CD4-positive, alpha-beta memory T cell (primary cell): ENCODE measurements around the gene SAMD4B. TPM values are rescaled to one million over a fixed set of nuclear protein-coding genes. Genes with fewer than 3 reads are reported as not detected.
A peak's percentile ranks its signal among the peaks of the same experiment; 100 is the strongest.

ENCODE experiments used
- CTCF ChIA-PET: fragments of 350-600 bp; sonication (Branson Sonifier 250); formaldehyde crosslinking; loops from one replicate; lab custom pipeline; 2021; ENCODE audit warnings: inconsistent platforms; ENCODE audit not compliant: partially characterized antibody; lab: Charles Lee
- POLR2A ChIA-PET: fragments of 350-600 bp; sonication (Branson Sonifier 250); formaldehyde crosslinking; loops from one replicate; lab custom pipeline; 2021; ENCODE audit not compliant: partially characterized antibody; lab: Charles Lee
- DNase-seq, 5 donors: peaks; one replicate each; pipeline versions ENCODE4 v3.0.0 to v3.0.0-alpha.2; 2020 to 2022; ENCODE audit warnings: mixed read lengths in 1 of 5
- H3K27ac ChIP-seq: one replicate; pipeline ENCODE4 v1.7.0; 2013; ENCODE audit warnings: low read depth, low read length
- H3K27me3 ChIP-seq: 2 replicates; pipeline ENCODE4 v1.7.0; 2013; ENCODE audit warnings: mild to moderate bottlenecking, low read length, moderate library complexity; ENCODE audit not compliant: insufficient read depth
- H3K36me3 ChIP-seq: 2 replicates; pipeline ENCODE4 v1.7.0; 2013; ENCODE audit warnings: mild to moderate bottlenecking, low read length, moderate library complexity; ENCODE audit not compliant: insufficient read depth
- H3K4me1 ChIP-seq: 2 replicates; pipeline ENCODE4 v1.7.0; 2013; ENCODE audit warnings: mild to moderate bottlenecking, low read length, moderate library complexity; ENCODE audit not compliant: insufficient read depth
- H3K4me3 ChIP-seq, 2 donors: one replicate each; pipeline ENCODE4 v1.7.0; 2013; ENCODE audit warnings: low read length in 2 of 2, mild to moderate bottlenecking in 1 of 2
- H3K9me3 ChIP-seq, 2 donors: one replicate each; pipeline ENCODE4 v1.7.0; 2013; ENCODE audit warnings: low read length in 2 of 2, control low read depth in 1 of 2; ENCODE audit not compliant: control insufficient read depth in 1 of 2
- H3K27ac Mint-ChIP-seq, 7 donors: one replicate each; pipeline ENCODE4 v1.8.0; 2020 to 2021; ENCODE audit warnings: mixed read lengths in 7 of 7, mild to moderate bottlenecking in 6 of 7, inconsistent platforms in 3 of 7, moderate library complexity in 3 of 7
- H3K27me3 Mint-ChIP-seq, 2 donors: one replicate each; pipeline ENCODE4 v1.8.0; 2020 to 2021; ENCODE audit warnings: mixed read lengths in 2 of 2
- H3K36me3 Mint-ChIP-seq, 2 donors: one replicate each; pipeline ENCODE4 v1.8.0; 2020 to 2021; ENCODE audit warnings: mixed read lengths in 2 of 2, inconsistent platforms in 1 of 2, mild to moderate bottlenecking in 1 of 2
- H3K4me1 Mint-ChIP-seq, 4 donors: one replicate each; pipeline ENCODE4 v1.8.0; 2020 to 2021; ENCODE audit warnings: mixed read lengths in 4 of 4, mild to moderate bottlenecking in 1 of 4
- H3K4me3 Mint-ChIP-seq, 8 donors: one replicate each; pipeline ENCODE4 v1.8.0; 2020 to 2021; ENCODE audit warnings: mixed read lengths in 8 of 8, mild to moderate bottlenecking in 7 of 8, moderate library complexity in 6 of 8, inconsistent platforms in 3 of 8
- H3K9me3 Mint-ChIP-seq, 8 donors: one replicate each; pipeline ENCODE4 v1.8.0; 2020 to 2021; ENCODE audit warnings: mixed read lengths in 8 of 8, mild to moderate bottlenecking in 5 of 8, inconsistent platforms in 3 of 8, moderate library complexity in 1 of 8
- intact Hi-C: fragments of 100-400 bp; cut with micrococcal nuclease; formaldehyde crosslinking; loops from one replicate; pipeline ENCODE4 v1.15.1; 2023
- polyA plus RNA-seq, 2 donors: library from polyadenylated mRNA; unstranded; fragments of 300-500 nt; fragmentation: Illumina TruSeq; gene quantifications; one replicate each; pipeline ENCODE4 v1.2.3, GENCODE V29; 2021
- total RNA-seq, 2 experiments: library from RNA; stranded (reverse); gene quantifications; one replicate each; pipeline ENCODE4 v1.2.3, GENCODE V29; 2021

Gene SAMD4B
- total and polyA plus RNA-seq, 4 experiments from 2014 or later: 7.3 to 79.6 (median 42.6) TPM

GRCh38 chr19:39345956-39346355 is 3.7 kb downstream of the SAMD4B start:
- Mint-ChIP-seq H3K27ac (peak overlapping the region in 6 of 7 donors; percentile 68 to 92 (median 86)), H3K27me3 (no peaks in the 10 kb centered on the region), H3K9me3 (no peaks in the 10 kb centered on the region), H3K4me3 (peak overlapping the region in 2 of 8 donors; percentile 9 to 10), H3K4me1 (peaks cover 43 to 71% (median 60%) of the 10 kb centered on the region in 4 donors), H3K36me3 (peaks cover 15 to 48% of the 10 kb centered on the region in 2 donors)
- Histone ChIP-seq H3K36me3 (peaks cover 7% of the 10 kb centered on the region), H3K27me3 (no peaks in the 10 kb centered on the region), H3K4me1 (peaks cover 43% of the 10 kb centered on the region), H3K4me3 (no peak overlapping the region), H3K27ac (no peak overlapping the region), H3K9me3 (no peaks in the 10 kb centered on the region)
- ChIA-PET POLR2A (interaction anchor here (0.9 to 1.3 kb wide), 3 partner anchors 10 to 90 kb away, joined by 4 to 5 read pairs (median 4); partner anchors contain the start of genes GMFG and RPS16), CTCF (no interaction called here)
- no peak for DNase-seq
- intact Hi-C loops: no loop called here

- Mint-ChIP-seq H3K4me3 (no peak overlapping the region), H3K36me3 (peaks cover 20 to 59% of the 10 kb centered on the region in 2 donors), H3K27ac (peak overlapping the region in 5 of 7 donors; percentile 33 to 62 (median 47)), H3K9me3 (no peaks in the 10 kb centered on the region), H3K27me3 (no peaks in the 10 kb centered on the region), H3K4me1 (peaks cover 39 to 70% (median 58%) of the 10 kb centered on the region in 4 donors)
- DNase-seq: no peak
- Histone ChIP-seq H3K27me3 (no peaks in the 10 kb centered on the region), H3K9me3 (no peaks in the 10 kb centered on the region), H3K4me1 (peaks cover 48% of the 10 kb centered on the region), H3K4me3 (no peak overlapping the region), H3K27ac (no peak overlapping the region), H3K36me3 (peaks cover 13% of the 10 kb centered on the region)
- intact Hi-C loops: no loop called here
- ChIA-PET CTCF (interaction anchor here (0.7 to 1.2 kb wide), 2 partner anchors 64 to 204 kb away, joined by 3 to 4 read pairs; no protein-coding TSS in a partner anchor), POLR2A (interaction anchor here (0.7 kb wide), 1 partner anchor 69 kb away, joined by 3 read pairs; no protein-coding TSS in a partner anchor)
These were observed 5.3 kb downstream of the SAMD4B start for GRCh38 chr19:39347332-39348164.

GRCh38 chr19:39349326-39349725 is 7.1 kb downstream of the SAMD4B start:
- Mint-ChIP-seq H3K4me1 (peaks cover 29 to 56% (median 43%) of the 10 kb centered on the region in 4 donors), H3K36me3 (peaks cover 27 to 56% of the 10 kb centered on the region in 2 donors)

GRCh38 chr19:39350156-39350555 is 7.9 kb downstream of the SAMD4B start:
- Histone ChIP-seq H3K27ac (no peak overlapping the region), H3K27me3 (no peaks in the 10 kb centered on the region), H3K4me3 (no peak overlapping the region), H3K9me3 (no peaks in the 10 kb centered on the region), H3K4me1 (peaks cover 24% of the 10 kb centered on the region), H3K36me3 (peaks cover 16% of the 10 kb centered on the region)
- CTCF ChIA-PET: interaction anchor here (1.3 to 1.4 kb wide), 2 partner anchors 22 to 240 kb away, joined by 3 read pairs; no protein-coding TSS in a partner anchor
- Mint-ChIP-seq H3K27me3 (no peaks in the 10 kb centered on the region), H3K9me3 (no peaks in the 10 kb centered on the region), H3K4me1 (peaks cover 24 to 47% (median 36%) of the 10 kb centered on the region in 4 donors), H3K36me3 (peaks cover 33 to 55% of the 10 kb centered on the region in 2 donors), H3K4me3 (no peak overlapping the region), H3K27ac (no peak overlapping the region)
- no peak for DNase-seq
- POLR2A ChIA-PET: interaction anchor here (0.6 to 0.8 kb wide), 2 partner anchors 8 to 97 kb away, joined by 3 read pairs; partner anchors contain the start of gene SAMD4B
- intact Hi-C loops: no loop called here

More at GRCh38 chr19:39349326-39349725, 7.1 kb downstream of the SAMD4B start:
- no peak overlapping the region for H3K27ac ChIP-seq
- H3K27ac Mint-ChIP-seq: peak overlapping the region in 4 of 7 donors; percentile 10 to 83 (median 26)
- peaks cover 13% of the 10 kb centered on the region for H3K36me3 ChIP-seq
- peaks cover 32% of the 10 kb centered on the region for H3K4me1 ChIP-seq
- no peak for DNase-seq
- H3K4me3 Mint-ChIP-seq: no peak overlapping the region
- H3K4me3 ChIP-seq: no peak overlapping the region
- ChIA-PET CTCF (interaction anchor here (1.3 to 1.4 kb wide), 2 partner anchors 21 to 239 kb away, joined by 3 read pairs; no protein-coding TSS in a partner anchor), POLR2A (no interaction called here)
- intact Hi-C loops: no loop called here
- H3K9me3 Mint-ChIP-seq: no peaks in the 10 kb centered on the region
- no peaks in the 10 kb centered on the region for H3K27me3 ChIP-seq
- no peaks in the 10 kb centered on the region for H3K27me3 Mint-ChIP-seq
- H3K9me3 ChIP-seq: no peaks in the 10 kb centered on the region

- no peaks in the 10 kb centered on the region for H3K9me3 Mint-ChIP-seq
- H3K4me3 Mint-ChIP-seq: no peak overlapping the region
- ChIA-PET POLR2A (no interaction called here), CTCF (no interaction called here)
- Histone ChIP-seq H3K4me3 (no peak overlapping the region), H3K36me3 (peaks cover 28% of the 10 kb centered on the region), H3K27ac (no peak overlapping the region), H3K9me3 (no peaks in the 10 kb centered on the region), H3K4me1 (peaks cover 10% of the 10 kb centered on the region), H3K27me3 (no peaks in the 10 kb centered on the region)
- peak in 2 of 5 donors; percentile 17 to 47 for DNase-seq
- peaks cover 40 to 66% of the 10 kb centered on the region in 2 donors for H3K36me3 Mint-ChIP-seq
- H3K4me1 Mint-ChIP-seq: peaks cover 13 to 33% (median 22%) of the 10 kb centered on the region in 4 donors
- intact Hi-C loops: no loop called here
- H3K27ac Mint-ChIP-seq: peak overlapping the region in 4 of 7 donors; percentile 15 to 66 (median 38)
- no peaks in the 10 kb centered on the region for H3K27me3 Mint-ChIP-seq
These were observed 9.4 kb downstream of the SAMD4B start for GRCh38 chr19:39351537-39352064.

- Mint-ChIP-seq H3K27me3 (no peaks in the 10 kb centered on the region), H3K36me3 (peaks cover 49 to 66% of the 10 kb centered on the region in 2 donors), H3K4me3 (no peak overlapping the region), H3K9me3 (no peaks in the 10 kb centered on the region), H3K27ac (peak overlapping the region in 3 of 7 donors; percentile 32 to 69 (median 52)), H3K4me1 (peaks cover 12 to 26% (median 16%) of the 10 kb centered on the region in 4 donors)
- Histone ChIP-seq H3K27me3 (no peaks in the 10 kb centered on the region), H3K27ac (no peak overlapping the region), H3K4me3 (no peak overlapping the region), H3K4me1 (peaks cover 7% of the 10 kb centered on the region), H3K9me3 (no peaks in the 10 kb centered on the region), H3K36me3 (peaks cover 37% of the 10 kb centered on the region)
- CTCF ChIA-PET: interaction anchor here (1.1 kb wide), 1 partner anchor 83 kb away, joined by 3 read pairs; the partner anchor contains the start of gene RPS16
- intact Hi-C loops: no loop called here
- POLR2A ChIA-PET: no interaction called here
- no peak for DNase-seq
These were observed 10.4 kb downstream of the SAMD4B start for GRCh38 chr19:39352381-39353255.
